Stimulated activated CD4-positive, alpha-beta T cell treated with anti-CD3 and anti-CD28 coated beads, Interleukin-15, amount 100 ng/mL, for 48 hours (primary cell): Measurements from ENCODE around the gene LATS2.
A peak's percentile ranks its signal among the peaks of the same experiment; 100 is the strongest.

ENCODE experiments used
- DNase-seq, 2 donors: peaks; one replicate each; pipeline ENCODE4 v3.0.0-alpha.2; 2020; ENCODE audit warnings: low read depth in 2 of 2

Gene LATS2

DNA sequence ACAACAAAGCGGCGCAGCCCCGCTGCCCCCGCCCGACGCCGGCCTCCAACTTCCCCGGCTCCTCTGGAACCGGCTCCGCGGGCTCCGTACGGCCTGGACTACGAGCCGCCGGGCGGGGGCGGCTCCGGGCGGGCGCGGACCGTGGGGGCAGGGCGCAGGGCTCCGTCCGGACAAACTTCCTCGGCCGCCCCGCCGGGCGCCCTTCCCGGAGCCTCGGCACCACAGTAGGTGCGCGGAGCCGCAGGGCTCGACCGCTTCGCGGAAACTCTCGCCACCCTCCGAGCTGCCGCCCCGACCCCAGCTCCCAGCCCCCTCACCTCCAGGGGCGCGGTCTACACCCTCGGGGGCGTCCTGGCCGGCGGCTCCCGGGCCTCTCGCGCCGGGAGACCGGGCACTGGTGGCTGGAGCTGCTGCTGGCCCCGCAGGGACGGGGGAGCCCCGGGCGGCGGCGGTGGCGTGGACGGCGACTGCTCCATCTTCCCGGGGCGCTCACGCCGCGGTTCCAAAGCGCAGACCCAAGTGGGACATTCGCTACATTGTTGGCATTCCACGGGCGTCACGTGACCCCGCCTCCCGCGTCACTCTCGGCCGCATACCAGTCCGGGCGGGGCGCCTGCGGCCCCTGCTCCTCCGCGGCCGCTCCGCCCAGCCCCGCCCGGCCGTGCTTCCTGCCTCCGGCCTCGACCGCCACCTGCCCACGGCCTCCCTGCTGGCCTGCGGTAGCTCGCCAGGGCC, at the start of gene LATS2:
Gene LATS2 (minus strand): TSS at position 558 of the 735 bp plus-strand sequence. CDS start 15,560 bp downstream, outside the sequence.
- peak in 1 of 2 donors; percentile 40 for DNase-seq

DNA sequence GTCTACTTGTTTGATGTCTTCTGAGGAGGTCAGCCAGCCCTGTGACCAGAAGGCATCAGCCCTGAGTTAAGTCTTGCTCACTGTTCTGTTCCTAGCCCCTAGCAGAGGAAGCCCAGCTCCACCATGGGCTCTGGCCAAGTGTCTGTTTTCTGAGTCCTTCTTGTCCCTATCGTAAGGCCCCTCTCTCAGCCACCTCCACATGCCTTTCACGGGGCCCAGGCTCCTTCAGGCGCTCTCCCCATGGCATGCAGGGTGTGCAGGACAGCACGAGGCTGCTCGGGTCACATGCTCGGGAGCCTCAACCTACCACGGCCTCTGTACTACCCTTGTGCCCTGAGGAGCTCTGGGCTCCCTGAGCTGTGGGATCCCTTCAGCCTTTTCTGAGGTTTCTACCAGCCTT, 47.8 kb upstream of the LATS2 start:
- DNase-seq = no peak

DNA sequence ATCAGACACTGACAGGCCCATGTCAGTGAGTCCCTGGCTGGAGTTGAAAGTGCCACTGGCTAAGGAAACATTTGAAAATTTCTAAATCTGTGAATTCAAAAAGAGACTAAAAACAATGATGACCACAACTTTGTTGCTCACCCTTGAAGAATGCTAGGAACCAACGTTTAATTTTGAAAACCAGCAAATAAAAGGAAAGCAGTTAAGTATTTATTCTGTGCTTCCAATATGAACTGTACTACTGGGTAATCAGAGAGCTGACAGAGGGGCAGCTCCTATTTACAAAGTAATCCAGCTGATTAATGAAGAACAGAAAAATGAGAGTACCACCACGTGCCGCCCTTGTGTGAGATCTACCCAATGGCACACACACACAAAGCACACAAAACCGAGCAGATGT, 44.7 kb upstream of the LATS2 start:
- DNase-seq = no peak

DNA sequence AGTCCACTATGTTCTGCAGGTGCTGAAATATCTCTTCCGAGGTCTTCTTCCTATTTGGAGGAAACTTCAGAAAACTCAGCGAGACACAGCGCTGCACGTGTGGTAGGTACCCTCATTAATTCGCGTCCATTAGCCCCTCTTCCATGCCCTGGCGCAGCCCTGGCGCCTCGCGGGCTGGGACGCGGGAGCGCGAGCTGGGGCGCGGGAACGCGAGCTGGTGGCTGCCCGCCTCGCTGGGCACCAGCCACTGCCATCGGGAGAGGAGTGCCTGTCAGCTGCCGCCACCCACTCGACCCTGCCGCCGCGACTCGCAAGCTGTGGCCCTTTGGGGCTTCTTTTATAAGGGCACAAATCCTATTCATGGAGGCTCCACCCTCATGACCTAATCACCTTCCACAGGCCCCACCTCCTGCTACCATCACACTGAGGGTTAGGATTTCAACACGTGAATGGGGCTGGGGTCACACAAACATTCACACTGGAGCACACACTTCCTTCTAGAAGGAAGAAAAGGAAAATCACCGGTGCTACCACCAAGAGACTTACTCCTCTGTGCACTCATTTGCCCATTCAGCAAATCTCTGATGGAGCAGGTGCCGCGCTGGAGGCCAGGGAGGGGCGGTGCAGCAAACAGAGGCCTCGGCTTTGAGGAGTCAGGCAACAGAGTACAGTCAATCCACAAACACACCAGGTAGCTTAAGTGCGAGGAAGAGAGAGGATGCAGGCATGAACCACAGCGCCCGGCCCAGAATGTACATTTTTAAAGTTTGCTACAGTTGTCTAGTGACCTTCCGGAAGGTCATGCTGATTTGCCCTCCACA, 43.0 kb upstream of the LATS2 start:
- no peak for DNase-seq

DNA sequence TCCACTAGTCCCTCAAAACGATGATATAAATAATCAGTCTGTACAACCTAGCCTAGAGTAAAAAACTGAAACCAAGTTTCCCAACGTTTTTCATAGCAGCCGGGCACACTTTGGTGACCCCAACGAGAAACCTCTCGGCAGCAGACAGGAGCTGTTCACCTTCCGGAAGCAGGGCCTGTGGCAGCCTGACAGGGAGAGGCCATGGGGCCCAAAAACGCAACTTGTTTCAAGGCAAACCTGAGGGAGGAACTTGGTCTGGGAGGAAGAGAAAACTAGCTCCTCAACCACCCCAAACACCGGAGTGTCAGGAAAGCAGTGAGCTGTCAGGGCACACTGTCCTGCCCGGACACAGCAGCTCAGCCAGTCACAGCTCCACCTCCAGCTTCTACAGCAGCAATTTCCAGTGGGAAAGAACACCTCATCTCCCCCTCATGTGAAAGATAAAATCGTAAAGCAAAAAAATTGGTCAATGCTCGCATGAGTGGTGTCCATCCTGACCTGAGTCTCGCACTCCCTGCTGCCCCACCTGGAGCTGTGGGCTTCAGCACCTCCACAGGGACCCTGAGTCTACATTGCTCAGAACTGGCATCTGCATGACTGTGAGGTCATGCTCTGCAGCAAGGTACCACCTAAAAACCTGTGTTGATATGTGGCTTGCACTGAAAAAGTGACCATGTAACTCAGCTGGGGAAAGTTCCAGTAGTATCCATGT, 40.6 kb upstream of the LATS2 start:
- no peak for DNase-seq

DNA sequence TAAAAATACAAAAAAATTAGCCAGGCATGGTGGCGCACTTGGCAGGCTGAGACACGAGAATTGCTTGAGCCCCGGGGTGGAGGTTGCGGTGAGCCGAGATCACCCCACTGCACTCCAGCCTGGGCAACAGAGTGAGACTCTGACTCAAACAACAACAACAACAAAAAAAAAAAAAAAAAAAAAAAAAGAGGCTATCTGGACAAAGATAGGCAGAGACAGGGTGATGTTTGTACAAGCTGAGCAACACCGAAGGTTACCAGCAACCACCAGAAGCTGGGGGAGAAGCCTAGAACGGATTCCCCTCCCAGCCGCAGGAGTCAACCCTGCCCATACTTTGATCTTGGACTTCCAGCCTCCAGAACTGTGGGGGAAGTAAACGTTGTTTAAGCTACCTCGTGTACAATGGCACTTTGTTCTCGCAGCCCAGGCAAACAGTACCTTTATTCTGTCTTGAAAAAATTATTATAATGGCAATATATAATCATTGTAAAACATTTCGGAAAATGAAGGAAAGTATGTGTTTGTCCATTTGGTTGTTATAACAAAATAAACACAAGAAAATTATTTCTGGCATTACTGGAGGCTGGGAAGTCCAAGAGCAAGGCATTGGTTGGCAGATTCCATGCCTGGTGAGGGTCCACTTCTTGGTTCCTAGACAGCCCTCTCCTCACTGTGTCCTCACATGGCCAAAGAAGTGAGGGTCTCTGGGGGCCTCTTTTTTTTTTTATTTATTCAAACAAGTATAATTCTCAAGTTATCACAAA, 39.8 kb upstream of the LATS2 start:
- DNase-seq = no peak

DNA sequence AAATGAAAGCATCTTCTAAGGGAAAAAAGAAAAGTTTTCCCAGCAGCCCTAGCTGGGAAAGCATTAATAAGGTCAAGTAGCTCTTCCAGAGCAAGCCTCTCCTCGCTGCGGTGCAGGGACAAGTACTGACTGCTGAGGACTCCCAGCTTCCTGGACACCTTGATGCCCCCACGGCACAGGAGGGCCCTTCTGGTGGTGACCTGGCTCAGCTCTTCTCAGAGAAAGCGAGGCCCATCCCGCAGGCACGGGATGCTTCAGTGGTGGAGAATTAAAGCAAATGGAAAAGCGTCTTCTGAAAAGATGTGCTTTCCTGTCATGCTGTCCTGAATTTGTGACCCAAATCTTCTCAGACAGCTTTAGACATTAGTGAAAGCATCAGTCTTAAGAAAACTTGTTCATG, 38.8 kb upstream of the LATS2 start:
- no peak for DNase-seq

DNA sequence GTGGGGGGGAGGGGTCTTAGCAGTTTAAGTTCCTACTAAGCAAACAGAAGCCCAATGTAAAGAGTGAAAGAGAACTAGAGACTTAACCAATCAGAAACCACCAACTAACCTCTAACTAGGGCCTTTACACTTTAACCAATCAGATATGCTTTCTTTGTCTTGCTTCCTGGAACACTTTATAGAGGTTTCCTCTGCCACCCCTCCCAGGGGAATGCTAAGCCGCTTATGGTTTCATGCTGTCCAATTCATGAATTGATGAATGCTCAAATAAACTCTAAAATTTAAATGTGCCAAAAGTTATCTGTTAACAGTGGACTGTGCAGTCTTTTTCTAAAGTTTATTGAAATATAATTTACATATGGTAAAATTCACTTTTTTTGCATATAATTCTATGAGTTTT, 33.9 kb upstream of the LATS2 start:
- DNase-seq = no peak

DNA sequence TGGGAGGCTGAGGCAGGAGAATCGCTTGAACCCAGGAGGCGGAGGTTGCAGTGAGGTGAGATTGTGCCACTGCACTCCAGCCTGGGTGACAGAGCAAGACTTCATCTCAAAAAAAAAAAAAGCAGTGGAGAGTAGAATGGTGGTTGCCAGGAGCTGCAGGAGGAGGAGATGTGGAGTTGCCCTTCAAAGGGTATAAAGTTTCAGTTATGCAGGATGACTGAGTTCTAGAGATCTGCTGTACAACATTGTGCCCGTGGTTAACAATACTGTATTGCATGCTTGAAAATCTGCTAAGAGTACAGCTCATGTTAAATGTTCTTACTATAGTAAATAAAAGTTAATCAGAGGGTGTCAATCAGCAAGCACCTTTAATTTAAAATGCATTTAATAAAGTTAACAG, 28.4 kb upstream of the LATS2 start:
- no peak for DNase-seq

DNA sequence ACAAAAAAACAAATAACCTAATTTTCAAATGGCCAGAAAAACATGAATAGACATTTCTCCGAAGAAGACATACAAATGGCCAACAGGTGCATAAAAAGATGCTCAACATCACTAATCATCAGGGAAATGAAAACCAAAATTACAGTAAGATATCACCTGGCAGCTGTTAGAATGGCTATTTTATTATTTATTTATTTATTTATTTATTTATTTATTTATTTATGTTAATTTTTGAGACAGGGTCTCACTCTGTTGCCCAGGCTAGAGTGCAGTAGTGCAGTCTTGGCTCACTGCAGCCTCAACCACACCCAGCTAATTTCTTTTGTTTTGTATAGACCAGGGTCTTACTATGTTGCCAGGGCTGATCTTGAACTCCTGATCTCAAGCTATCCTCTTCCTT, 27.1 kb upstream of the LATS2 start:
- no peak for DNase-seq

DNA sequence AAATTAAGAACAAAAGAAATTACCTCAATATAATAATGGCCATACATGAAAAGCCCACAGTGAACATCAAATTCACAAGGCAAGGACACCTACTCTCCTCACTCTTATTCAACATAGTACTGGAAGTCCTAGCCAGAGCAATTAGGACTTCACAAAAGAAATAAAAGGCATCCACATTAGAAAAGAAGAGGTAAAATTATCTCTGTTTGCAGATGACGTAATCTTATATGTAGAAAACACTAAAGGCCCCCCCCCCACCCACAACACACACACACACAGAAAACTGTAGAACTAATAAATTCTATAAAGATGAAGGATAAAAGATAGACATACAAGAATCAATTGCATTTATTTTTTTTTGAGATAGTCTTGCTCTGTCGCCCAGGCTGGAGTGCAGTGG, 25.5 kb upstream of the LATS2 start:
- DNase-seq = no peak

DNA sequence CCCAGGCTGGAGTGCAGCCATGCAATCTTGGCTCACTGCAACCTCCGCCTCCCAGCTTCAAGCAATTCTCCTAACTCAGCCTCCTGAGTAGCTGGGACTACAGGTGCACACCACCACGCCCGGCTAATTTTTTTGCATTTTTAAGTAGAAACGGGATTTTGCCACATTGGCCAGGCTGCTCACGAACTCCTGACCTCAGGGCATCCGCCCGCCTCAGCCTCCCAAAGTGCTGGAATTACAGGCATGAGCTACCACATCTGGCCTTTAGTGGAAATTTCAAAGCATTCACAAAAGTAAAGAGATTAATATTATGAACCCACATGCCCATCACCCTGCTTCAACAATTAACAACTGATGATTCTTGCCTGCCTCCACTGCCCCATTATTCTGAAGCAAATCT, 20.5 kb upstream of the LATS2 start:
- no peak for DNase-seq

DNA sequence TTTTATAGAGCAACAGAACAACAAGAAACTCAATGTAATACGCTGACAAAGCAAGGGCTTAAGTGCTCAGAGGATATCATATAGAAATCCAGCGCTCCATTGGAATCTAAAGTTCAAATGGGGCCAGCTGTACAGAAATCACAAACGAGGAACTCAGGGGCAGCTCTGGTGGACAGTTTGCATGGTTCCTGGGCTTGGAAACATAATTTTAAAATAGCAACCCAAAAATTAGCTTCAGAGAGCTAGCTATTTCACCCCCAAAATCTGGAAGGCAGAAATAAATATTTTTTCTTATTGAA, 19.2 kb upstream of the LATS2 start:
- no peak for DNase-seq

DNA sequence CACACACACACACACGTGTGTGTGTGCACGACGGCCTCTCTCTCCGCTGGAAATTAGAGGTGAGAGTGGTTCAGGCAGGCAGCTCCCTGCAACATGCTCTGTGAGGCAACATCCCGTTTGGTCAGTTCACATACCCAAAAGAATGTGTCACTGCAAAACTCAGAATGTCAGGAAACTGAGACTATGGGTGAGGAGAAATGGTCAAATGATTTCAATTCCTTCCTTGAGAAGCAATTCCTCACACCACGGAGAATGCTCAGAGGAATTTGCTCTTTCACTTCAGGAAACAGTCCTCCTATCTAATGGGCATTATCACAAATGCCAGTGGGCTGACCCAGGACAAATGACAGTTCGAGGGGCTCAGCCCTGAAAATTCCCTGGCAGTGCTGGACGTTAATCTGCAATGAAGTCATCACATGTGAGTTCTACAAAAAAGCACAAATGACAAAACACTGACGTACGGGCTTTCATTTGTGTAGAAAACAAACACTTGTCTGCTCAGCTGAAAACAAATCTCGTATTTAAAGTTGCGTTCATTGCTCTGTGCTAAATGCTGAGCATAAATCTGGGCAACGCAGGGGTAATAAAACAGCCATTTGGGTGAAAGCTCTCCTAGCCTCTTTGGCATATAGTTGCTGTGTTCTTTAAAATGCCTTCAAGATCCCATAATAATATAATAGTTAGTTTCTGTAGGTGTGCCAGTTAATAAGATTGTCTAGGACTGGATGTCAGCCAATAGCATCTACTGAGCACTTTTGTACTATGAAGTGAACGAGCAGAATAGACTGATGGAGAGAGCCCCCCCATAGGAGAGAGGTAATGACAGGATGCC, 18.6 kb upstream of the LATS2 start:
- DNase-seq = no peak

DNA sequence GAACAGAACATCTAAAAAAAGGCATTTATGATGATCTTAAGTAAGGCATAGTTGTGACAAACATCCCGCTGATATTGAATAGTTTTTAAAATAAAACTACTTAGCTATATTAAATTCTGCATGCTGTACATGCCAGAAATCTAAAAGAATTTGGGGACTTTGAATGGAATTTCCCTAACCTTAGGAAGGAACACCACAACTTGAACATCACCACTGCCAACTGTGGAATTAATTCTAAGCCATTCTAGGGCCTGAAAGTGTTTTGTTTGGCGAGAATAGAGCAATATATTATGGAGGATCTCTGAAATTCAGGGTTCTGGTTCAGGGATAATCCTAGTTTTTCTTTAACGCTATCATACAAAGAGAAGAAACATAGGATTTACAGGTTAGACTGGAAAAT, 17.8 kb upstream of the LATS2 start:
- no peak for DNase-seq

DNA sequence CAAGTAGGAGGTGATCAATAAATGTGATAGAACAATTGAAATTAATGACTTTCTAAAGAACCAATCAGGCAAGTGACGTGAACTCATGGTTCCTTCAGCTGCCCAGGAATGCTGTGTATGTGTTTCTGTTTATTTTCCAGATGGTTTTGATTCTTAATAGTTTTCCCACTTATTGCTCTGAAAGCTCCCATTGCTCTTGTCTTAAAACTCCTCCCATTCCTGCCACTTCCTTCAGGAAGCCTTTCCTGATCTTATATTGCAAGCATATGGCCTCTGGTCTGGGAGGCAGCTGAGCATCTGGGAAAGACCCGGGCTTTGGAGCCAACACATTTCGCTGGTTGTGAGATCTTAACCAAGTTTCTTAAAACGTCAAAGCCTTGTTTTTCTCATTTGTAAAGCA, 17.1 kb upstream of the LATS2 start:
- DNase-seq = no peak

DNA sequence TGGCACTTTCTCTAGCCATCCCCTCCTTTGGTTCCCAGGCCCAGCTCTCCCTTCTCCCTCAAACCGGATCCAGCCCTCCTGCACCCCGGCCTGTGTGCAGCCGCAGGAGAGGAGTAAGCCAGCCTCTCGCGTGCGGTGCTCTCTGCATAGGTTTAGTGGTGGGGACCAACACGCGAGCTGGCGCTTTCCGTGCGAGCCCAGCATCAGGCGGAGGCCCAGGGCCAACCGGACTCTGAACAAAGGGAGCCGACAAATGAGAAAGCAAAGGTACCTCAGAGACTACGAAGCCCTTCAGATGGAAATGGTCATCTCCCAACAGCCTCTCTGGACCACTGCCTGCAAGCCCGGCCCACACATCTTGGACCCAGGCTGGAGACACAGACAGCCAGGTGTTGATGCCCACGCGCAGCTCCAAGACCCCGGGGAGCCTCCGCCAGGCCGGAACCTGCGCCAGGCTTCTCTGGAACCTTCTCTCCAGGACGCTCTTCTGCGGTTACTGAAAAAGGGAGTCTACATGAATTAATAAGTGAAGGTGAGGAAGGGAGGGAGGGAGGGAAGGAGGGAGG, 16.5 kb upstream of the LATS2 start:
- DNase-seq = no peak

DNA sequence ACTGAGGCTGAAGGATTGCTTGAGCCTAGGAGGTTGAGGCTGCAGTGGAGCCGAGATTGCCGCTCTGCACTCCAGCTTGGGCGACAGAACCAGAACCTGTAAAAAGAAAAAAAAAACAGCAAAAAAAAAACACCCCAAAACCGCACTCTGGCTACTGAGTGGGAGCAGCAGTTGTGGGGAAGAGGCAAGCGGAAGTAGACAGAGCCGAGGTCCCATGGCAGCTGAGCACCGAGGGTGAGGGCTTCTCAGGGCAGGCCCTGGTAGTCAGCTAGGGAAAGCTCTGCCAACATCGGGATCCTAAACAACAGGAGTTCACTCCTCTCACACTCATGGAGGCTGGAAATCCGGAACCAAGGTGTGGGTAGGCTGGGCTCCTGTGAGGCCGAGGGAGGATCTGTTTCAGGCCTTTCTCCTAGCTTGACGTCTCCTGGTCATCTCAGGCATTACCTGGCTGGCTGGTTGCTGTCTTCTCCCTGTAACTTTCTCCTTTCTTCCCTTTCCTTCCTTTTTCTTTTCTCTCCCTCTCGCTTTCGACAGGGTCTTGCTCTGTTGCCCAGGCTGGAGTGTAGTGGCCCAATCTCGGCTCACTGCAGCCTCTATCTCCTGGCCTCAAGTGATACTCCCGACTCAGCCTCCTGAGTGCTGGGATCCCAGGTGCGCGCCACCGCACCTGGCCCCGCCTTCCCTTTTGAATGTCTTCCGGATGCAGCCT, 15.8 kb upstream of the LATS2 start:
- no peak for DNase-seq

DNA sequence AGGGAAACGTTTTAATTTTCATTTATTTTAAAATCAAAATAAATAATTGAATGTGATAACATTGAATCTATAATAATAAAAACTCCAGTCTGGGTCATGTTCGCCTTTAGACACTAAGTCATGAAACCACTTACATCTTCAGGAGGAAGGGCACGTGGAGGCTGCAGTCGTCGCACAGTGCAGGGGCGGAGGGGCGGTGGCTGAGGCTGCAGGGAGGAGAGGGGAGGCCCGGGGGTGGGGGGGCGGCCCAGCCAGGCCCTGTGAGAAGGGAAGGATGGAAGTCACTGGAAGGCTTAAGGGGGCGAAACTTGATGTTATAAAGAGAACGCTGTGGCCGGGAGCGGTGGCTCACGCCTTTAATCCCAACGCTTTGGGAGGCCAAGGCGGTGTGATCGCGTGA, 14.9 kb upstream of the LATS2 start:
- no peak for DNase-seq
